HEK293 (cell line): ENCODE measurements around the gene DBX1.
"Not testable (repeated sequence)": the region's sequence is repeated elsewhere in the genome, so short reads cannot be mapped to it uniquely, and the experiment has no call there.

Experiments
- CTCF ChIA-PET: fragments of 350-600 bp; formaldehyde crosslinking; extraction: SDS; loops from one replicate; lab custom pipeline; 2021; ENCODE audit warnings: antibody characterized with exemption; lab: Yijun Ruan, JAX
- POLR2A ChIA-PET: fragments of 300-600 bp; formaldehyde crosslinking; extraction: SDS; loops from one replicate; lab custom pipeline; 2020; ENCODE audit warnings: antibody characterized with exemption, inconsistent platforms; lab: Yijun Ruan, JAX
- H3K27ac ChIP-seq: fragments of 200-500 bp; sonication (Bioruptor generic); 2 replicates; pipeline ENCODE4 v1.5.1; 2014; ENCODE audit warnings: low read depth, low read length, control low read depth, inconsistent platforms; ENCODE audit errors: extremely low read depth
- H3K36me3 ChIP-seq, 2 experiments: fragments of 200-500 bp in 1 of 2; sonication (Bioruptor generic) in 1 of 2; 1 replicate in 1 of 2; 2 replicates in 1 of 2; pipeline ENCODE4 v1.5.1; 2014 to 2017; ENCODE audit warnings: inconsistent platforms in 2 of 2, low read length in 2 of 2; ENCODE audit not compliant: control insufficient read depth in 2 of 2, insufficient read depth in 1 of 2
- H3K4me1 ChIP-seq: fragments of 200-500 bp; sonication (Bioruptor generic); 2 replicates; pipeline ENCODE4 v1.5.1; 2014; ENCODE audit warnings: mild to moderate bottlenecking, low read length, inconsistent platforms; ENCODE audit not compliant: control insufficient read depth, insufficient read depth
- H3K4me3 ChIP-seq: 2 replicates; pipeline ENCODE4 v1.5.1; 2011; ENCODE audit warnings: low read depth, mild to moderate bottlenecking, control low read depth, low read length, moderate library complexity
- H3K9me3 ChIP-seq: fragments of 200-500 bp; sonication (Bioruptor generic); 2 replicates; pipeline ENCODE4 v1.5.1; 2014; ENCODE audit warnings: low read depth, low read length, inconsistent platforms; ENCODE audit not compliant: control insufficient read depth, insufficient read depth
- GLIS1 ChIP-seq: fragments of 450-650 bp; formaldehyde crosslinking; IDR thresholded peaks from 2 replicates; pipeline ENCODE4 v1.5.1; 2016; ENCODE audit warnings: missing biosample characterization, missing genetic modification characterization
- GLIS2 ChIP-seq: fragments of 450-650 bp; formaldehyde crosslinking; IDR thresholded peaks from 2 replicates; pipeline ENCODE4 v1.5.1; 2016; ENCODE audit warnings: missing biosample characterization, missing genetic modification characterization
- KLF10 ChIP-seq: fragments of 450-650 bp; IDR thresholded peaks from 2 replicates; pipeline ENCODE4 v1.5.1; 2018; ENCODE audit warnings: missing biosample characterization, mild to moderate bottlenecking, missing genetic modification characterization
- SALL2 ChIP-seq: fragments of 450-650 bp; formaldehyde crosslinking; IDR thresholded peaks from 2 replicates; pipeline ENCODE4 v1.5.0; 2017; ENCODE audit warnings: missing biosample characterization, mild to moderate bottlenecking, missing genetic modification characterization, borderline replicate concordance
- SCRT2 ChIP-seq: fragments of 450-650 bp; formaldehyde crosslinking; IDR thresholded peaks from 2 replicates; pipeline ENCODE4 v1.5.1; 2016; ENCODE audit warnings: missing biosample characterization, missing genetic modification characterization
- SP2 ChIP-seq: fragments of 450-650 bp; formaldehyde crosslinking; IDR thresholded peaks from 2 replicates; pipeline ENCODE4 v1.5.1; 2016; ENCODE audit warnings: missing biosample characterization, missing genetic modification characterization
- WT1 ChIP-seq: fragments of 450-650 bp; formaldehyde crosslinking; IDR thresholded peaks from 2 replicates; pipeline ENCODE4 v1.5.1; 2016; ENCODE audit warnings: missing biosample characterization, missing genetic modification characterization
- YY1 ChIP-seq: fragments of 450-650 bp; formaldehyde crosslinking; IDR thresholded peaks from 2 replicates; pipeline ENCODE4 v1.5.1; 2018; ENCODE audit warnings: missing biosample characterization, missing genetic modification characterization
- ZBTB48 ChIP-seq: fragments of 450-650 bp; formaldehyde crosslinking; IDR thresholded peaks from 2 replicates; pipeline ENCODE4 v1.5.1; 2016; ENCODE audit warnings: missing biosample characterization, missing genetic modification characterization
- ZFP69B ChIP-seq: fragments of 450-650 bp; formaldehyde crosslinking; IDR thresholded peaks from 2 replicates; pipeline ENCODE4 v1.5.1; 2016; ENCODE audit warnings: missing biosample characterization, missing genetic modification characterization
- ZNF133 ChIP-seq: fragments of 450-650 bp; formaldehyde crosslinking; IDR thresholded peaks from 2 replicates; pipeline ENCODE4 v1.5.1; 2016; ENCODE audit warnings: missing biosample characterization, missing genetic modification characterization
- ZNF155 ChIP-seq: fragments of 450-650 bp; formaldehyde crosslinking; IDR thresholded peaks from 2 replicates; pipeline ENCODE4 v1.5.1; 2016; ENCODE audit warnings: missing biosample characterization, missing genetic modification characterization
- ZNF239 ChIP-seq: fragments of 450-650 bp; formaldehyde crosslinking; IDR thresholded peaks from 2 replicates; pipeline ENCODE4 v1.5.1; 2016; ENCODE audit warnings: missing biosample characterization, missing genetic modification characterization
- ZNF292 ChIP-seq: fragments of 450-650 bp; formaldehyde crosslinking; IDR thresholded peaks from 2 replicates; pipeline ENCODE4 v1.5.1; 2016; ENCODE audit warnings: low read depth, missing biosample characterization, missing genetic modification characterization, borderline replicate concordance
- ZNF48 ChIP-seq: fragments of 450-650 bp; formaldehyde crosslinking; IDR thresholded peaks from 2 replicates; pipeline ENCODE4 v1.5.1; 2016; ENCODE audit warnings: missing biosample characterization, missing genetic modification characterization
- ZNF548 ChIP-seq: fragments of 450-650 bp; formaldehyde crosslinking; IDR thresholded peaks from 2 replicates; pipeline ENCODE4 v1.5.1; 2016; ENCODE audit warnings: missing biosample characterization, missing genetic modification characterization
- ZNF623 ChIP-seq: fragments of 450-650 bp; formaldehyde crosslinking; IDR thresholded peaks from 2 replicates; pipeline ENCODE4 v1.5.1; 2016; ENCODE audit warnings: missing biosample characterization, missing genetic modification characterization
- ZNF707 ChIP-seq: fragments of 450-650 bp; formaldehyde crosslinking; IDR thresholded peaks from 2 replicates; pipeline ENCODE4 v1.5.1; 2016; ENCODE audit warnings: missing biosample characterization, missing genetic modification characterization
- ZNF747 ChIP-seq: fragments of 450-650 bp; formaldehyde crosslinking; IDR thresholded peaks from 2 replicates; pipeline ENCODE4 v1.5.1; 2016; ENCODE audit warnings: missing biosample characterization, missing genetic modification characterization
- TF ChIP-seq, protein P1 (sequence below): fragments of 450-650 bp; formaldehyde crosslinking; IDR thresholded peaks from 2 replicates; pipeline ENCODE4 v1.5.1; 2016; ENCODE audit warnings: missing biosample characterization, missing genetic modification characterization, borderline replicate concordance
- TF ChIP-seq, protein P2 (sequence below): fragments of 450-650 bp; formaldehyde crosslinking; optimal IDR thresholded peaks from 2 replicates; pipeline ENCODE3; 2016; ENCODE audit warnings: missing biosample characterization, mild to moderate bottlenecking, missing genetic modification characterization
- TF ChIP-seq, protein P3 (sequence below): fragments of 450-650 bp; formaldehyde crosslinking; IDR thresholded peaks from 2 replicates; pipeline ENCODE4 v1.5.0; 2017; ENCODE audit warnings: missing biosample characterization, missing genetic modification characterization, borderline replicate concordance

Gene DBX1

DNA sequence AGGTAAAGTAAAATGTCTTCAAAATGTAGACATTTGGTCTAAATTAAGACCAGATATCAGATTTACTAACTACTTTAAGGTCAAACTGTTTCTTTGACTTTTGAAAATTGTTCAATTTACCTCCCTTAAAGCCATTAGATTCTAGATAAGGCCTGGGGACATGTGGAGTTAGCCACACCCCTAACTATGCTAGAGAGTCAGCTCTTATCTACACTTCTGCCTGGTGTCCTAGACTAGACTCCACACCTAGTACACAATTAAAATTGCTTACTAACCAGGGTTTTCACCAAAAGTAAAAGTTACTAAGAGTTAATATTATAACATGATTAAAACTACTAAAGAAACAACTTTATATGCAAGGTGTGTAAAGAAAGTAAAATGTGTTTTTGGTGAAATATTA, 43.6 kb upstream of the DBX1 start (continued):
- TF ChIP-seq KLF10 (tag by site-specific recombination), result no peak
- TF ChIP-seq, protein P1, sequence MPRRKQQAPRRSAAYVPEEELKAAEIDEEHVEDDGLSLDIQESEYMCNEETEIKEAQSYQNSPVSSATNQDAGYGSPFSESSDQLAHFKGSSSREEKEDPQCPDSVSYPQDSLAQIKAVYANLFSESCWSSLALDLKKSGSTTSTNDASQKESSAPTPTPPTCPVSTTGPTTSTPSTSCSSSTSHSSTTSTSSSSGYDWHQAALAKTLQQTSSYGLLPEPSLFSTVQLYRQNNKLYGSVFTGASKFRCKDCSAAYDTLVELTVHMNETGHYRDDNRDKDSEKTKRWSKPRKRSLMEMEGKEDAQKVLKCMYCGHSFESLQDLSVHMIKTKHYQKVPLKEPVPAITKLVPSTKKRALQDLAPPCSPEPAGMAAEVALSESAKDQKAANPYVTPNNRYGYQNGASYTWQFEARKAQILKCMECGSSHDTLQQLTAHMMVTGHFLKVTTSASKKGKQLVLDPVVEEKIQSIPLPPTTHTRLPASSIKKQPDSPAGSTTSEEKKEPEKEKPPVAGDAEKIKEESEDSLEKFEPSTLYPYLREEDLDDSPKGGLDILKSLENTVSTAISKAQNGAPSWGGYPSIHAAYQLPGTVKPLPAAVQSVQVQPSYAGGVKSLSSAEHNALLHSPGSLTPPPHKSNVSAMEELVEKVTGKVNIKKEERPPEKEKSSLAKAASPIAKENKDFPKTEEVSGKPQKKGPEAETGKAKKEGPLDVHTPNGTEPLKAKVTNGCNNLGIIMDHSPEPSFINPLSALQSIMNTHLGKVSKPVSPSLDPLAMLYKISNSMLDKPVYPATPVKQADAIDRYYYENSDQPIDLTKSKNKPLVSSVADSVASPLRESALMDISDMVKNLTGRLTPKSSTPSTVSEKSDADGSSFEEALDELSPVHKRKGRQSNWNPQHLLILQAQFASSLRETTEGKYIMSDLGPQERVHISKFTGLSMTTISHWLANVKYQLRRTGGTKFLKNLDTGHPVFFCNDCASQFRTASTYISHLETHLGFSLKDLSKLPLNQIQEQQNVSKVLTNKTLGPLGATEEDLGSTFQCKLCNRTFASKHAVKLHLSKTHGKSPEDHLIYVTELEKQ (tag by site-specific recombination), result no peak

DNA sequence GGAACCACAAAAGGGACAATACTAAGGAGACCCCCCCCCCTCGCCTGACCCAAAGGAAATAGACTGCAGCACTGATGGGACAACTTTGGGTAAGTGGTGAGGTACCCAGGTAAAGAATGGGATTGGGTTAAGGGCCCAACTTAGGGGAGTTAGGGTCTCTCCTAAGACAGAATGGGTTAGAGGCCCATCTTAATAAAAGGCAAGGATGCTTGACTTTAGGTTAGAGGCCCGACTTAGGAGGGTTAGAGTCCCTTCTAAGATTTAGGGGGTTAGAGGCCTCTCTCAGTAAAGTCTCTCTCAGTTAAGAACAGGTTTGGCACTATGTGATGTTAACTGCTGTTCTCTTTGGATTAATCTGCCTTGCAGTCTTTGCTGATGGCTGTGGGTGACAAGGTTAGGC, 41.0 kb upstream of the DBX1 start:
- Histone ChIP-seq H3K4me1 (no peaks in the 10 kb centered on the region), H3K36me3 (no peaks in the 10 kb centered on the region), H3K4me3 (no peak overlapping the region), H3K9me3 (no peaks in the 10 kb centered on the region), H3K27ac (no peak overlapping the region)
- ChIA-PET CTCF (no interaction called here), POLR2A (no interaction called here)
- TF ChIP-seq SALL2 (tag by site-specific recombination), result no peak
- no peak for TF ChIP-seq ZNF707
- no peak for TF ChIP-seq ZNF292
- no peak for TF ChIP-seq ZBTB48 (tag by site-specific recombination)
- TF ChIP-seq SP2 (tag by site-specific recombination), result no peak
- TF ChIP-seq, protein P2, sequence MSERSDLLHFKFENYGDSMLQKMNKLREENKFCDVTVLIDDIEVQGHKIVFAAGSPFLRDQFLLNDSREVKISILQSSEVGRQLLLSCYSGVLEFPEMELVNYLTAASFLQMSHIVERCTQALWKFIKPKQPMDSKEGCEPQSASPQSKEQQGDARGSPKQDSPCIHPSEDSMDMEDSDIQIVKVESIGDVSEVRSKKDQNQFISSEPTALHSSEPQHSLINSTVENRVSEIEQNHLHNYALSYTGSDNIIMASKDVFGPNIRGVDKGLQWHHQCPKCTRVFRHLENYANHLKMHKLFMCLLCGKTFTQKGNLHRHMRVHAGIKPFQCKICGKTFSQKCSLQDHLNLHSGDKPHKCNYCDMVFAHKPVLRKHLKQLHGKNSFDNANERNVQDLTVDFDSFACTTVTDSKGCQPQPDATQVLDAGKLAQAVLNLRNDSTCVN (tag by site-specific recombination), result no peak
- no peak for TF ChIP-seq GLIS1

DNA sequence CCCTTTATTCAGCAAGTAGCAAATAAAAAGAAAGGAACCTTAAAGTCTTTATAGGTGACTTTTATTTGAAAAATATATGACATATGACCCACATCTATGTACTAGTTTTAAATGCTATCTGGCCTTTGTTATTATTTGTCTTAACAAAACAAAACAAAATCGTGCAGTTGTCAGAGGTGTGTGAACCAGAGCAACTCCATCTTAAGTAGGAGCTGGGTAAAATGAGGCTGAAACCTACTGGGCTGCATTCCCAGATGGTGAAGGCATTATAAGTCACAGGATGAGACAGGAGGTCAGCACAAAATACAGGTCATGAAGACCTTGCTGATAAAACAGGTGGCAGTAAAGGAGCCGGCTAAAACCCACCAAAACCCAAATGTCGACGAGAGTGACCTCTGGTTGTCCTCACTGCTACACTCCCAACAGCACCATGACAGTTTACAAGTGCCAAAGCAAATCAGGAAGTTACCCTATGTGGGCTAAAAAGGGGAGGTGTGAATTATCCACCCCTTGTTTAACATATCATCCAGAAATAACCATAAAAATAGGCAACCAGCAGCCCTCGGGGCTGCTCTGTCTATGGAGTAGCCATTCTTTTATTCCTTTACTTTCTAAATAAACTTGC, 40.2 kb upstream of the DBX1 start:
- H3K4me1 ChIP-seq, POLR2A ChIA-PET, H3K36me3 ChIP-seq, H3K9me3 ChIP-seq, H3K4me3 ChIP-seq, H3K27ac ChIP-seq: not testable (repeated sequence)
- CTCF ChIA-PET, result interaction anchor here (1.0 kb wide), 1 partner anchor 153 kb away, joined by 3 read pairs; no protein-coding TSS in a partner anchor

DNA sequence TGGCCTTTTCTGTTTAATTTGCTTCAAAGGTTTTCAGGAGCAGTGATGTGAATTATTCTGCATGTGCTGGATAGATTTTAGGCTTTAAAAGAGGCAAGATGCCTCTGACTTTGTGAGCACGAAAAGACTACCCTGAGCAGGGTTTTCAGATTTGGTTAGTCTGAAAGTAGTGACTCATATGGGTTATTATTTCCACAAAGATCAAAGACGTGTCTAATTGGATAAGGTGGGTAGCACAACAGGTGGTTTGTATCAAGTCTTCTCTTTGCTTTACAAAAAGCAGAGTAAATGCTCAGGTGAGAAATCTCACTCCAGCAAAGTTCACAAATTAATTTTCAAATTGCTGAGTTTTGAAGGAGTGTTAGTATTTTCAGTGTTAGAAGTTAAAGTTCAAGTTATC, 37.6 kb upstream of the DBX1 start:
- ChIA-PET POLR2A (no interaction called here), CTCF (no interaction called here)
- no peaks in the 10 kb centered on the region for H3K9me3 ChIP-seq
- TF ChIP-seq WT1 (no peak), SCRT2 (tag by site-specific recombination) (peak; percentile 42)
- H3K4me1 ChIP-seq, result no peaks in the 10 kb centered on the region
- H3K4me3 ChIP-seq, result no peak overlapping the region
- no peaks in the 10 kb centered on the region for H3K36me3 ChIP-seq
- no peak overlapping the region for H3K27ac ChIP-seq

DNA sequence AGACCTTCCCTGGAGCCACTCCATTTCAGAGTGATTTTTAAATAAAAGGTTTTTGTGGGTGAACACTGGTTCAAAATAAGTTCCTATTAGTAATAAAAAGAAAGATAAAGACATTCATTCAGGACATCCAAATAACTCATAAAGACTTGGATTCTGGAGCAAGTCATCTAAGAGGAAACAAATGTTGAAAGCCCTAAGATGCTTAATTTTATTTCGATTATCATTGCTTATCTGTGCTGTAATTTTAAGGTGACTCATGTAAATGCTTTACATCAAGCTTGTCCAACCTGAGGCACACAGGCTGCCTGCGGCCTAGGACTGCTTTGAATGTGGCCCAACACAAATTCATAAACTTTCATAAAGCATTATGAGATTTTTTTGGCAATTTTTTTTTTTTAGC, 34.2 kb upstream of the DBX1 start:
- no peaks in the 10 kb centered on the region for H3K9me3 ChIP-seq
- H3K4me3 ChIP-seq, result no peak overlapping the region
- H3K27ac ChIP-seq, result no peak overlapping the region
- no peaks in the 10 kb centered on the region for H3K4me1 ChIP-seq
- CTCF ChIA-PET, result interaction anchor here (0.6 kb wide), 1 partner anchor 477 kb away, joined by 3 read pairs; no protein-coding TSS in a partner anchor
- POLR2A ChIA-PET, result no interaction called here
- H3K36me3 ChIP-seq, result no peaks in the 10 kb centered on the region
- TF ChIP-seq ZNF747 (tag by site-specific recombination) (no peak), ZNF48 (tag by site-specific recombination) (no peak), ZFP69B (tag by site-specific recombination) (no peak), GLIS2 (tag by site-specific recombination) (no peak), YY1 (tag by site-specific recombination) (no peak), ZNF623 (tag by site-specific recombination) (no peak), ZNF548 (tag by site-specific recombination) (no peak), ZNF155 (tag by site-specific recombination) (no peak), ZNF239 (tag by site-specific recombination) (no peak), ZNF133 (no peak)
- TF ChIP-seq, protein P3, sequence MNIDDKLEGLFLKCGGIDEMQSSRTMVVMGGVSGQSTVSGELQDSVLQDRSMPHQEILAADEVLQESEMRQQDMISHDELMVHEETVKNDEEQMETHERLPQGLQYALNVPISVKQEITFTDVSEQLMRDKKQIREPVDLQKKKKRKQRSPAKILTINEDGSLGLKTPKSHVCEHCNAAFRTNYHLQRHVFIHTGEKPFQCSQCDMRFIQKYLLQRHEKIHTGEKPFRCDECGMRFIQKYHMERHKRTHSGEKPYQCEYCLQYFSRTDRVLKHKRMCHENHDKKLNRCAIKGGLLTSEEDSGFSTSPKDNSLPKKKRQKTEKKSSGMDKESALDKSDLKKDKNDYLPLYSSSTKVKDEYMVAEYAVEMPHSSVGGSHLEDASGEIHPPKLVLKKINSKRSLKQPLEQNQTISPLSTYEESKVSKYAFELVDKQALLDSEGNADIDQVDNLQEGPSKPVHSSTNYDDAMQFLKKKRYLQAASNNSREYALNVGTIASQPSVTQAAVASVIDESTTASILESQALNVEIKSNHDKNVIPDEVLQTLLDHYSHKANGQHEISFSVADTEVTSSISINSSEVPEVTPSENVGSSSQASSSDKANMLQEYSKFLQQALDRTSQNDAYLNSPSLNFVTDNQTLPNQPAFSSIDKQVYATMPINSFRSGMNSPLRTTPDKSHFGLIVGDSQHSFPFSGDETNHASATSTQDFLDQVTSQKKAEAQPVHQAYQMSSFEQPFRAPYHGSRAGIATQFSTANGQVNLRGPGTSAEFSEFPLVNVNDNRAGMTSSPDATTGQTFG (tag by site-specific recombination), result no peak
